ENCODE data around the gene EIF4EBP2. TPM values are rescaled to one million over a fixed set of nuclear protein-coding genes. Genes with fewer than 3 reads are reported as not detected.

EIF4EBP2 gene
- total RNA-seq, 1 experiment from 2014 or later: 42.4 TPM

GRCh38 chr10:70396140-70396539, 7.8 kb upstream of the EIF4EBP2 start:
- no peaks in the 10 kb centered on the region for H3K36me3 ChIP-seq
- H3K27me3 ChIP-seq (replicated peaks): no peaks in the 10 kb centered on the region
- H3K4me3 ChIP-seq: no peak overlapping the region
- H3K9me3 ChIP-seq (replicated peaks): no peaks in the 10 kb centered on the region
- no peaks in the 10 kb centered on the region for H3K4me1 ChIP-seq (replicated peaks)
- no peak overlapping the region for H3K27ac ChIP-seq
- no peak for DNase-seq (ENCODE audit: low read depth in 1 of 2, low spot score in 2 of 2)

GRCh38 chr10:70399177-70399576, 4.8 kb upstream of the EIF4EBP2 start:
- DNase-seq (ENCODE audit: low read depth in 1 of 2, low spot score in 2 of 2): no peak
- H3K4me3 ChIP-seq: no peak overlapping the region
- no peaks in the 10 kb centered on the region for H3K27me3 ChIP-seq (replicated peaks)
- peaks cover 6% of the 10 kb centered on the region for H3K4me1 ChIP-seq (replicated peaks)
- no peaks in the 10 kb centered on the region for H3K9me3 ChIP-seq (replicated peaks)
- peaks cover 3% of the 10 kb centered on the region for H3K36me3 ChIP-seq
- no peak overlapping the region for H3K27ac ChIP-seq

DNA sequence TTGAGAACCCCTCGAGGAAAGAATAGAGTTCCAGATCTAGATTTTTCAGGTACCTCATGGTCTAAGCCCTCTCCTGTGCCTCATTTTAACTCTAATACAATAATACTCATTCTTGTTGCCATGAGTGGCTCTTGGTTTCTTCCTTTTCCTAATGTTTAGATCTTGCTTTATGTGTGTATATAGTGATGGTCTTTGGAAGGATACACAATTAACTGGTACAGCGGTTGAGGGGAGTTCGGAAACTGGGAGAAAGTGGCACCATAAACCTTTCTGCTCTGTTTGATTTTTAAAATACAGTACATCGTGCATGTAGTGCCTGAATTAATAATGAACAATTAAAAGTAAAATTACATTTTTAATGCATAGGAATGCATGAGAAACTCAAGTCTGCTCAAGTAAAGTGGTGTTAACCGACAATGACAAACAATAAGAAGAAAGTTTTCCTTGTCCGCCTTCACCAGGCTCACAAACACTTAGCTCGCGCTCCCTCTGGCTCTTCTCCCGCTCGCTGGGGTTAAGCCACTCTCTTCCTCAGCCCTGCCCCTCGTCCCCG, 386 bp upstream of the EIF4EBP2 start:
- no peak for DNase-seq (ENCODE audit: low read depth in 1 of 2, low spot score in 2 of 2)
- Histone ChIP-seq H3K4me1 (replicated peaks) (peaks cover 17% of the 10 kb centered on the region), H3K36me3 (peaks cover 20% of the 10 kb centered on the region), H3K9me3 (replicated peaks) (no peaks in the 10 kb centered on the region), H3K27me3 (replicated peaks) (no peaks in the 10 kb centered on the region), H3K4me3 (peak overlapping the region; percentile 93), H3K27ac (0 out of 2 replicates have a peak overlapping the region, but pooled peaks have one; percentile 11)

DNA sequence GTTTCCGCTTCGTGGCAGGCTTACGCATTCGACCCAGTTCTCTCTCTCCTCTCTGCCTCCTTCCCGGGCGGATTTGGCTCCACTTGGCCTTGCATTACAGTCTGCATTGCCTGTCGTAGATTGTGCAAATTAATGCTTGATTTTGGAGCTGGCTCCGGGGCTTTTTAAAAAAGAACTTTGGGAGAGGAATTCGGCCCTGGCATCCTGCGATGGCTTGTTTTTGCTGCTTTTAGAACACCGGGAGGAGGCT, 767 bp downstream of the EIF4EBP2 start:
- Histone ChIP-seq H3K9me3 (replicated peaks) (no peaks in the 10 kb centered on the region), H3K27ac (peak overlapping the region; percentile 82), H3K4me1 (replicated peaks) (peaks cover 17% of the 10 kb centered on the region), H3K27me3 (replicated peaks) (no peaks in the 10 kb centered on the region), H3K36me3 (peaks cover 25% of the 10 kb centered on the region), H3K4me3 (peak overlapping the region; percentile 93)
- DNase-seq (ENCODE audit: low read depth in 1 of 2, low spot score in 2 of 2): no peak

DNA sequence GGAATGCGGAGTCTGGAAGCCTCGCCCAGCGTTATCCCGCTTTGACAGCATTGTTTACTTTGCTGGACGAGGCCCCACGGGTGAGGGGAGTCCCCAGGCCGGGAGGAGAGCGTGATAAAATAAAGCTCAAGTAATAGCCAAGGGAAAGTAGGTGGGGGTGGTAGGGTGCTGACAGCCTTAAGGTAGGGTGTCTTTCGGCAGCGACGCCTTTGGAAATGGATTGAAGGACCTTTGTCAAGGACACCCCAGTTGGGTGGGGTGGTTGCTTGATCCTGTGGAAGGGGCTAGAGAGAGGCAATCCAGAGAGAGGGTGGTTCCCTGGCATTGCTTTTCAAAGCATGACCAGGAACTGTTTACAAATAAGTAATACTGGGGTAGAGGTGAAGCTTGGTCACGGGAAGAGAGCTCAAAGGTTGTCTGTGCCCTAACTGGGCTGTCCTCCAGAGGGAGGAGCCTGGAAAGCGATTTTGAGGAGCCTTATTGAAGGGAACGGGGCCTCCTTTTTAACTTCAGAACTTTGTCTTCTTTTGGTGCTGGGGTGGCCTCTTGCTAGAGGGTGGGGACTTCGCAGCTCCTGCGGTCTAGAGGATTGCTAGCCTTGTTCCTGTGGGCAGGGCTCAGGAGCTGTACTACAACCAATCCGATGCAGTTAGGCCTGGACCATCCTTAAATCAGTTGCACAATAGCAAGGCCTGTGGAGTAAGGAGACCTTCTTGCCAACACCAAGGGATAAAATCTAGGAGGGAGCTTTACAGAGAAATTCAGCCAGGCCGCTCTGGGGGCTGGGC, 1.3 kb downstream of the EIF4EBP2 start:
- H3K27ac ChIP-seq: peak overlapping the region; percentile 82
- peaks cover 17% of the 10 kb centered on the region for H3K4me1 ChIP-seq (replicated peaks)
- peaks cover 26% of the 10 kb centered on the region for H3K36me3 ChIP-seq
- peak overlapping the region; percentile 93 for H3K4me3 ChIP-seq
- no peaks in the 10 kb centered on the region for H3K9me3 ChIP-seq (replicated peaks)
- H3K27me3 ChIP-seq (replicated peaks): no peaks in the 10 kb centered on the region
- DNase-seq (ENCODE audit: low read depth in 1 of 2, low spot score in 2 of 2): peak; percentile 67 to 73

DNA sequence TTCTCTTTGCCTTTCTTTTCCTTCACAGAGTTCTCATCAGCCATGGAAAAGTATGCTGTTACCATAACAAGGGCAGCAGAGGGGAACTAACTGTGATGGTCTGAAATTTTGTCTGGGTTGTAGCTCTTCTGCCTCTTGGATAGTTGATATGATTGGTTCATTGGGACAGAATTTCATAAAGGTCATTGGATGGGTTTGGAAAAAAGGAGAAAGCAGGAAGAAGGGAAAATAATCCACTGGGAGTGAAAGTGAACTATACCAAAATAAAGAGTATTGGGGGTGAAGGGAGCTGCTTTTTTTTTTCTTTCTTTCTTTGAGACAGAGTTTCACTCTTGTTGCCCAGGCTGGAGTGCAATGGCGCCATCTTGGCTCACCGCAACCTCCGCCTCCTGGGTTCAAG, 5.8 kb downstream of the EIF4EBP2 start:
- H3K4me1 ChIP-seq (replicated peaks): peaks cover 12% of the 10 kb centered on the region
- H3K27me3 ChIP-seq (replicated peaks): no peaks in the 10 kb centered on the region
- H3K9me3 ChIP-seq (replicated peaks): no peaks in the 10 kb centered on the region
- peaks cover 29% of the 10 kb centered on the region for H3K36me3 ChIP-seq
- no peak overlapping the region for H3K4me3 ChIP-seq
- H3K27ac ChIP-seq: no peak overlapping the region
- no peak for DNase-seq (ENCODE audit: low read depth in 1 of 2, low spot score in 2 of 2)

DNA sequence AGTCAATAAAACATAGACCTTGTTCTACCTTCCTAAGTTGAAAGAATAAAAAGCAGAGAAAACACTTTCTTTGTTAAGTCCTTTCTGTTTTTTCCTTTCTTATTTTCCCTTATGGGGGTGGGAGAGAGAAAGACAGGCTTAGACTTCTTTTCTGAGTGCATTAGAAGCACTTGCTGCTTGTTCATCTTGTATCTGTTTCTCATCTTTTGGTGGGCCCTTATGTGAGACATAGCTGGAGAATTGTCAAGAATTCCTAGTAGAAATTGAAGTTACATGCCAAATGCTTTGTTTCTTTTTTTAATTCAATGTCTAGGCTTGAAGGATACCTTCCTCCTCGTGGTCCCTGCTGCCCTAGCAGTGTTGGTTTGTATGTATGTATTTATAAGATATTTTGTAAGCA, 6.7 kb downstream of the EIF4EBP2 start:
- no peaks in the 10 kb centered on the region for H3K9me3 ChIP-seq (replicated peaks)
- H3K27ac ChIP-seq: no peak overlapping the region
- DNase-seq (ENCODE audit: low read depth in 1 of 2, low spot score in 2 of 2): no peak
- peaks cover 10% of the 10 kb centered on the region for H3K4me1 ChIP-seq (replicated peaks)
- H3K27me3 ChIP-seq (replicated peaks): no peaks in the 10 kb centered on the region
- no peak overlapping the region for H3K4me3 ChIP-seq
- H3K36me3 ChIP-seq: peaks cover 35% of the 10 kb centered on the region

GRCh38 chr10:70412356-70412755, 8.4 kb downstream of the EIF4EBP2 start:
- H3K4me1 ChIP-seq (replicated peaks): peaks cover 7% of the 10 kb centered on the region
- H3K4me3 ChIP-seq: no peak overlapping the region
- H3K9me3 ChIP-seq (replicated peaks): no peaks in the 10 kb centered on the region
- H3K36me3 ChIP-seq: peaks cover 25% of the 10 kb centered on the region
- no peak for DNase-seq (ENCODE audit: low read depth in 1 of 2, low spot score in 2 of 2)
- H3K27ac ChIP-seq: no peak overlapping the region
- no peaks in the 10 kb centered on the region for H3K27me3 ChIP-seq (replicated peaks)

GRCh38 chr10:70417568-70417967, 13.6 kb downstream of the EIF4EBP2 start:
- no peaks in the 10 kb centered on the region for H3K27me3 ChIP-seq (replicated peaks)
- no peak overlapping the region for H3K4me3 ChIP-seq
- 0 out of 2 replicates have a peak, but pooled peaks cover 3% of the 10 kb centered on the region for H3K9me3 ChIP-seq (replicated peaks)
- peaks cover 31% of the 10 kb centered on the region for H3K4me1 ChIP-seq (replicated peaks)
- peak overlapping the region; percentile 16; the same call in 1 of the 2 replicates for H3K27ac ChIP-seq
- DNase-seq (ENCODE audit: low read depth in 1 of 2, low spot score in 2 of 2): no peak
- peaks cover 50% of the 10 kb centered on the region for H3K36me3 ChIP-seq

DNA sequence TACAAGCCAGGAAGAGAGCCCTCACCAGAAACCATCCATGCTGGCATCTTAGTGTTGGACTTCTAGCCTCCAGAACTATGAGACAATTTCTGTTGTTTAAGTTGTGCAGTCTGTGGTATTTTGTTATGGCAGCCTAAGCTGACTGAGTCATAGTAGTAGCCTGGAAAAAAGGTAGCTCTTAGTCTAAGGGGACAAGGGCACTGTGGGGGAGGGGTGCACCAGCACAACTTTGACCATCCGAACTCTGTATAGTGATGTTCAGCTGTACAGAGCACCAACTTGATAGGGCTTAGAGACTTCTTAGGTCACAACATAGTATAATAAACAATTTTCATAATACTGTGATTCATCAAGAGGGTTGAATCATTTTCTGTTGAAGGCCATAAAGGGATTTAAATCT, 14.3 kb downstream of the EIF4EBP2 start:
- H3K4me3 ChIP-seq: no peak overlapping the region
- H3K27ac ChIP-seq: peak overlapping the region; percentile 16; the same call in 1 of the 2 replicates
- DNase-seq (ENCODE audit: low read depth in 1 of 2, low spot score in 2 of 2): peak; percentile 53 to 59
- 0 out of 2 replicates have a peak, but pooled peaks cover 3% of the 10 kb centered on the region for H3K9me3 ChIP-seq (replicated peaks)
- H3K36me3 ChIP-seq: peaks cover 56% of the 10 kb centered on the region
- no peaks in the 10 kb centered on the region for H3K27me3 ChIP-seq (replicated peaks)
- peaks cover 31% of the 10 kb centered on the region for H3K4me1 ChIP-seq (replicated peaks)

- DNase-seq (ENCODE audit: low read depth in 1 of 2, low spot score in 2 of 2): no peak
- H3K27ac ChIP-seq: no peak overlapping the region
- peaks cover 61% of the 10 kb centered on the region for H3K36me3 ChIP-seq
- peaks cover 31% of the 10 kb centered on the region for H3K4me1 ChIP-seq (replicated peaks)
- H3K27me3 ChIP-seq (replicated peaks): no peaks in the 10 kb centered on the region
- H3K9me3 ChIP-seq (replicated peaks): 0 out of 2 replicates have a peak, but pooled peaks cover 3% of the 10 kb centered on the region
- H3K4me3 ChIP-seq: no peak overlapping the region
These were observed 14.8 kb downstream of the EIF4EBP2 start for GRCh38 chr10:70418713-70419112.

DNA sequence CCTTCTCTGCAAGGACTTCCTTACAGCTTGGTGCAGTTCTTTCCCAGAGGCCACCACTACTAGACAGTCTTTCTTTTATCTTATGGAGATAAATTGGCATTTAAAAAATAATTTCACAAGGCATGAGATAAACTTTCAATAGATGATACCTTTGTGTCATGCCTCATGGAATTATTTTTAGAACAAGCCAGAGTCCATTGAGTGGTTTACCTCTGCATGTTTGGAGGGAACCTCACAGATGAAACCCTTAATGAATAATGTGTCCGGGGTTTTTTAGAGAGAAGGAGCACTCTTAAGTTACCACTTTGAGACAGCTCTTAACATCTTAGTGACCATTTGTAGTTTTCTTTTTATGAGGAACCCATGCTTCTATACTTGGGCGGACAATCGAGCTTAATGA, 20.4 kb downstream of the EIF4EBP2 start:
- no peaks in the 10 kb centered on the region for H3K27me3 ChIP-seq (replicated peaks)
- DNase-seq (ENCODE audit: low read depth in 1 of 2, low spot score in 2 of 2): no peak

DNA sequence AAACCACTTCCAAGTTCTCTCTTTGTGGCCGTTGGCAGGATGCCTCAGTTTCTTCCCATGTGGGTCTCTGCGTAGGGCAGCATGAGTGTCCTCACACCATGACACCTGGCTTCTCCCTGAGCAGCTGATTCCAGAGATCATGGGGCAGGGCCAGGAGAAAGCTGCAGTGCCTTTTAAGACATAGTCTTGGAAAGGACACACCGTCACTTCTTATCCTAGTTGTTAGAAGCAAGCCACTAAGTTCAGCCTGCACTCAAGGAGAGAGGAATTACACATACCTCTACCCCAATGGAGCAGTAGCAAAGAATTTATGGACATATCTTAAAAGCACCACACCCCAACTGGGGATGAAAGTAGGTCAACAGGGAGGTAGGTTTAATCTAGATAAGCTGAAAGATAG, 21.2 kb downstream of the EIF4EBP2 start:
- Histone ChIP-seq H3K36me3 (peaks cover 94% of the 10 kb centered on the region), H3K9me3 (replicated peaks) (no peaks in the 10 kb centered on the region), H3K27ac (no peak overlapping the region), H3K27me3 (replicated peaks) (no peaks in the 10 kb centered on the region), H3K4me1 (replicated peaks) (no peaks in the 10 kb centered on the region), H3K4me3 (no peak overlapping the region)
- no peak for DNase-seq (ENCODE audit: low read depth in 1 of 2, low spot score in 2 of 2)

More for the DNA sequence above, 20.4 kb downstream of the EIF4EBP2 start:
- Histone ChIP-seq H3K4me1 (replicated peaks) (0 out of 2 replicates have a peak, but pooled peaks cover 5% of the 10 kb centered on the region), H3K9me3 (replicated peaks) (no peaks in the 10 kb centered on the region), H3K27ac (no peak overlapping the region), H3K4me3 (no peak overlapping the region), H3K36me3 (peaks cover 93% of the 10 kb centered on the region)

- H3K4me1 ChIP-seq (replicated peaks): no peaks in the 10 kb centered on the region
- DNase-seq (ENCODE audit: low read depth in 1 of 2, low spot score in 2 of 2): no peak
- H3K9me3 ChIP-seq (replicated peaks): no peaks in the 10 kb centered on the region
- peaks cover 85% of the 10 kb centered on the region for H3K36me3 ChIP-seq
- no peaks in the 10 kb centered on the region for H3K27me3 ChIP-seq (replicated peaks)
- H3K27ac ChIP-seq: no peak overlapping the region
- no peak overlapping the region for H3K4me3 ChIP-seq
These were observed 22.9 kb downstream of the EIF4EBP2 start for GRCh38 chr10:70426823-70427222.
